Dermis blood vessel endothelial cell (primary cell): ENCODE data around the gene KDM4C. TPM values are rescaled to one million over a fixed set of nuclear protein-coding genes. Genes with fewer than 3 reads are reported as not detected.

Source experiments
- DNase-seq: peaks from one replicate; pipeline ENCODE4 v3.0.0; 2010
- total RNA-seq: library from RNA; depleted of rRNA; stranded (reverse); fragments of >200 nt; gene quantifications from 2 replicates; pipeline ENCODE4 v1.2.3, GENCODE V29; 2014

Gene KDM4C
- total RNA-seq, 1 donor from 2014 or later = 23.0 TPM

GRCh38 chr9:6909181-6909580, 151.4 kb downstream of the KDM4C start:
- DNase-seq = no peak

- DNase-seq = peak; percentile 51
Observed at GRCh38 chr9:6910032-6910431, 152.3 kb downstream of the KDM4C start.

GRCh38 chr9:6910497-6910896, 152.7 kb downstream of the KDM4C start:
- no peak for DNase-seq

GRCh38 chr9:6911901-6912638, 154.3 kb downstream of the KDM4C start:
- no peak for DNase-seq

- DNase-seq = no peak
Observed at GRCh38 chr9:6915635-6916034, 157.9 kb downstream of the KDM4C start.

GRCh38 chr9:6917162-6917561, 159.4 kb downstream of the KDM4C start:
- no peak for DNase-seq

- DNase-seq = no peak
Observed at GRCh38 chr9:6920041-6920440, 162.3 kb downstream of the KDM4C start.

- no peak for DNase-seq
Observed at GRCh38 chr9:6921315-6921714, 163.5 kb downstream of the KDM4C start.

GRCh38 chr9:6922124-6922676, 164.4 kb downstream of the KDM4C start:
- DNase-seq = no peak

- no peak for DNase-seq
Observed at GRCh38 chr9:6922680-6923079, 164.9 kb downstream of the KDM4C start.

GRCh38 chr9:6923086-6923485, 165.3 kb downstream of the KDM4C start:
- DNase-seq = no peak

- DNase-seq = no peak
Observed at GRCh38 chr9:6924149-6924548, 166.4 kb downstream of the KDM4C start.

GRCh38 chr9:6924988-6925563, 167.3 kb downstream of the KDM4C start:
- DNase-seq = no peak

- DNase-seq = no peak
Observed at GRCh38 chr9:6925836-6926235, 168.1 kb downstream of the KDM4C start.

- no peak for DNase-seq
Observed at GRCh38 chr9:6926436-6926835, 168.7 kb downstream of the KDM4C start.

GRCh38 chr9:6927838-6928237, 170.1 kb downstream of the KDM4C start:
- DNase-seq = no peak

GRCh38 chr9:6928863-6929262, 171.1 kb downstream of the KDM4C start:
- DNase-seq = no peak

- no peak for DNase-seq
Observed at GRCh38 chr9:6929441-6930215, 171.9 kb downstream of the KDM4C start.

- no peak for DNase-seq
Observed at GRCh38 chr9:6930827-6931226, 173.1 kb downstream of the KDM4C start.

- DNase-seq = peak; percentile 75
Observed at GRCh38 chr9:6931913-6932312, 174.1 kb downstream of the KDM4C start.

GRCh38 chr9:6936103-6936502, 178.3 kb downstream of the KDM4C start:
- DNase-seq = no peak

GRCh38 chr9:6937209-6937608, 179.4 kb downstream of the KDM4C start:
- DNase-seq = no peak

- no peak for DNase-seq
Observed at GRCh38 chr9:6938447-6938846, 180.7 kb downstream of the KDM4C start.

GRCh38 chr9:6938873-6939272, 181.1 kb downstream of the KDM4C start:
- no peak for DNase-seq
